Effector CD8-positive, alpha-beta T cell (primary cell): Measurements from ENCODE around the gene DLX1.
"Not testable (repeated sequence)": the region's sequence is repeated elsewhere in the genome, so short reads cannot be mapped to it uniquely, and the experiment has no call there.

Source experiments
- DNase-seq: peaks from one replicate; lab custom pipeline; 2025; lab: John Stamatoyannopoulos, UW
- total RNA-seq, 4 experiments: gene quantifications; one replicate each; lab custom pipeline; 2026; lab: John Stamatoyannopoulos, UW

The DLX1 gene
- 0 to 0.44 (median 0) reads per million in 4 experiments for total RNA-seq

- no peak for DNase-seq
These were observed at the start of gene DLX1 for GRCh38 chr2:172085460-172086159. Gene DLX1, plus strand, starts transcription at chr2:172085507. Its CDS starts 171 bp downstream, at chr2:172085678.

GRCh38 chr2:172038121-172038520 lies 47.2 kb upstream of the DLX1 start:
- no peak for DNase-seq

- no peak for DNase-seq
These were observed 46.7 kb upstream of the DLX1 start for GRCh38 chr2:172038604-172039003.

GRCh38 chr2:172039011-172039704 lies 46.1 kb upstream of the DLX1 start:
- no peak for DNase-seq

GRCh38 chr2:172040311-172040710 lies 45.0 kb upstream of the DLX1 start:
- no peak for DNase-seq

GRCh38 chr2:172046080-172046678 lies 39.1 kb upstream of the DLX1 start:
- no peak for DNase-seq

- DNase-seq: no peak
These were observed 38.3 kb upstream of the DLX1 start for GRCh38 chr2:172046866-172047565.

GRCh38 chr2:172047566-172048507 lies 37.5 kb upstream of the DLX1 start:
- no peak for DNase-seq

- DNase-seq: no peak
These were observed 36.5 kb upstream of the DLX1 start for GRCh38 chr2:172048508-172049503.

GRCh38 chr2:172049567-172050120 lies 35.7 kb upstream of the DLX1 start:
- no peak for DNase-seq

GRCh38 chr2:172050479-172051125 lies 34.7 kb upstream of the DLX1 start:
- no peak for DNase-seq

- no peak for DNase-seq
These were observed 33.0 kb upstream of the DLX1 start for GRCh38 chr2:172052000-172052983.

GRCh38 chr2:172053486-172053885 lies 31.8 kb upstream of the DLX1 start:
- no peak for DNase-seq

- DNase-seq: no peak
These were observed 29.0 kb upstream of the DLX1 start for GRCh38 chr2:172056293-172056692.

GRCh38 chr2:172058660-172059059 lies 26.6 kb upstream of the DLX1 start:
- DNase-seq: no peak

GRCh38 chr2:172060118-172060517 lies 25.2 kb upstream of the DLX1 start:
- not testable (repeated sequence) for DNase-seq

- no peak for DNase-seq
These were observed 22.8 kb upstream of the DLX1 start for GRCh38 chr2:172062402-172063004.
